HS-27A (cell line): Measurements from ENCODE around the gene RBM4B.

Source experiments
- DNase-seq: peaks from one replicate; pipeline ENCODE4 v3.0.0-alpha.2; 2012; ENCODE audit warnings: low read depth, missing footprints

The RBM4B gene

GRCh38 chr11:66686801-66687750, 9.4 kb upstream of the RBM4B start:
- DNase-seq: no peak

DNA sequence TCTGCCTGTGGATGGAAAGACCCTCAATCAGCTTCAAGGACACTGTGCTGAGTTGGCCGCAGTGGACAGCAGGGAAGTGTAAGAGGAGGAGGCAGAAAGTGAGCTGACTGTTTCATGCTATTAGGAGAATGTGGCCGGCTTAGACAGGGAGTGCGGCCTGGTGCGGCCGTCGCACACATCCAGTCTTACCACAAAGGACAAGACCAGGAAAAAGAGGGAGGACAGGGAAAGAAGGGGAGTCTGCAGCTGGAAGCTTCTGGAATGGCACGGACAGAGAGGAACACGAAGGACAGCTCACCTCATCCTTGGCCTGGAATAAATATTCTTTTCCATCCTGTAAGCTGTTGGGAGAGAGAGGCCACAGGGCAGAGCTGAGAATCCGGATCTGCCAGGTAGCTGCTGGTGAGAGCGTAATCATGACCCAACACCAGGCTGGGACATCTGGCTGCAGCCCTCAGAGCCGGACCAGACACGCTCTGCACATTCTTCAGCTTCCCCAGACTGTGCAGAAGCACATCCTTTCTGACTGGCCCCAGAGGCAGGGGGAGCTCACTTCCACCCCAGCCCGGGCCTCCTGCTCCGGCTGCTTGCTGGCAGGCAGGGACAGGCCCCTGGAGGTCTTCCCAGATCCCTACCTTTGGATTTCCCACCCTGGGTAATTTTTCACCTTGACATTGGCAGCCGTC, 8.6 kb upstream of the RBM4B start:
- DNase-seq: no peak

DNA sequence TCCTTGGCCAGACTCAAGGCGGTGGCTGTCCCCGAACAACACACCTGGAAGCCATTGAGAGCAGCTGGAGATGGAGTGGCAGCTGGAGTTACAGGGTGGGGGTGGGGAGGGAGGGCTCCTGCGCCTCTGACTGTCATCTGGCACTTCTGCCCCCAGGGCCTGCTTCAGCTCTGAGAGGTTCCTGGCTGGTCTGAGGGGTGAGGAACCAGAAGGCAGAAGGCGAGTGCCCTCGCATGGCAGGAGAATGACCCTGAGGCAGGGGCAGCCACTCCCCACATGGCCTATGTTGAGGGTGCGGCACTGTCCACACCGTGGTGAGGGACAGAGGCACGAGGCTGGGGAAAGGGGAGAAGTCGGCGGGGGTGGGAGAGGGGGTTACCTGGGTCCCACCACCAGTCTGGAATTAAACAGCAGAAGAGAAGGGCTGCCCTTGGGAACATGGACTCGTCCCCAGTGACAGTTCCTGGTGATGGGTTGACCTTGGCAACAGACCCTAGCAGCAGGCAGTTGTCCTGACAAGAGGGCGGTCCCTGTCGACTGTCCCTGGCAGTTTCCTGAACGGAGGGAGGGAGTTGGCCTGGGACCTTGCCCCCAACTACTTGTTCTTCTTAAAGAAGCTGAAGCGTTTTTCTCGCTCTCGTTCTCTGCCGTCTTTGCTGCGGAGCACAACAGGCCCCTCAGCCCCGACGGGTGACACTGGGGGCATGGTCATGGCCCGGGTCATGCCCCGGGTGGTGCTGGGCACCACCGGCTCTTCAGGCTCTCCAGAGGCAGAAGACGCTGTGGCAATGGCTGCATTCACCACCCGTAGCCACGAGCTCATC, 7.8 kb upstream of the RBM4B start:
- DNase-seq: no peak

DNA sequence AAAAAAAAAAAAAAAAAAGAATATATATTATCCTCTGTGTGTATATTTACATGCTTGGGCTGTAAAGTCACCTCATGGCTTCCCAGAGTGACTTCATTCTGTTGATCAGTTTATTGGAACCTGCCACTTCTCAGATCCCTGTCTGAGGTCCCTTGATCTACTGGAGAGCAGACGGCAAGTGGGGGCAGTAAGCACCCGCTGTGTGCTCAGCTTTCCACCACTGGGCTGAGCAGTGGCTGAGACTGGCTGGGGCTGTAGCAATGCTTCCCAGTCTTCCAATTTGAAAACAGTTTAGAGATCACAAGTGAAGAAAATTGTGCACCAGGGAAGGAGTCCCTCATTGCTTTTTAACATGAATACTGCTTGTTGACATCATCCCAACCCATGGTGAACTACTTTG, 6.9 kb upstream of the RBM4B start:
- DNase-seq: no peak

- DNase-seq: no peak
Observed at GRCh38 chr11:66683877-66684276, 6.2 kb upstream of the RBM4B start.

GRCh38 chr11:66680966-66681645, 3.4 kb upstream of the RBM4B start:
- no peak for DNase-seq

GRCh38 chr11:66676931-66677598, 622 bp downstream of the RBM4B start:
- no peak for DNase-seq

GRCh38 chr11:66676282-66676919, 1.3 kb downstream of the RBM4B start:
- DNase-seq: no peak

DNA sequence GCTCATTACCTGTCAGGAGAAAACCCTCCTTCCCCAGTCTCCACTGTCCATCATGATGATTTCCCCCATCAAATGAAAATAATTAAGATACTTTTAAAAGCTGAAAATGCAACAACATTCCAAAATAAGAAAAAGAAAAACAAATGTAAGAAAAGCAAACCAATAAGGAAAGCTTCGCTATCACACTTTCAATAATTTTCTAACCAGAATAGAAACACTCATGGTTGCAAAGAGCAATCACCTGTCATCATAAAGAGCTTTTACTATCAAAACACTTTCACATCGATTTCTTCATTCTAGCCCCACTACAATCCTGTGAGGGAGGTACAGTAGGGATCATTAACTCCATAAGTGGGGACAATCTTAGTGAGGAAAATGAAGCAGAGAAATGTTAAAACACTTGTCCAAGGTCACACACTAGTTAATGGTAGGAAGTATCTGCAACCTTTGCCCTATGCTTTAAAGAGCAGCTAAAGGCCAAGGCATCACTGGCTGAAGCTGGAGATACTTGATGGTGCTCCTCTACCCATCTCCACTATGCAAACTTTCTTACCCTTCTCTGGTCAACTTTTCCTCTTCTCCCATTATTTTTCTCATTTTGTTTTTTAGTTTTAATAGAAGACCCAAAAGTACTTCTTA, 2.6 kb downstream of the RBM4B start:
- DNase-seq: no peak

GRCh38 chr11:66670816-66671215, 6.9 kb downstream of the RBM4B start:
- no peak for DNase-seq

- no peak for DNase-seq
Observed at GRCh38 chr11:66665369-66665768, 12.3 kb downstream of the RBM4B start.

GRCh38 chr11:66663741-66664296, 13.9 kb downstream of the RBM4B start:
- no peak for DNase-seq

DNA sequence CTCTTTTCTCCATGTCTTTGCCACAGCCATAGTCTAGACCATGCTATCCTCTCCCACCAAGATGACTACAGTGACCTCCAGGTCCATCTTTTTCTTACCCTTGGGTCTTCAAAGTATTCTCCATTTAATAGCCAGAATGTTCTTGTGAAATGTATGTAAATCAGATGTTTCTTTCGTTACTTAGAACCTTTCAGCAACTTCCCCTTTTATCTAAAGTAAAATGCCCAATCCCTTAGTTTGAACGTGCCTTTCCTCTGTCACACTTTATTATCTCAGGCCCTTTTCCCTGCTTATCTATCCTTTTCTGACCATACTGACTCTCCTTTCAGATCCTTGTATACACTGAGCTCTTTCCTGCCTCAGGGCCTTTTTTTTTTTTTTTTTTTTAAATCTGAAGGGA, 17.9 kb downstream of the RBM4B start:
- DNase-seq: no peak

DNA sequence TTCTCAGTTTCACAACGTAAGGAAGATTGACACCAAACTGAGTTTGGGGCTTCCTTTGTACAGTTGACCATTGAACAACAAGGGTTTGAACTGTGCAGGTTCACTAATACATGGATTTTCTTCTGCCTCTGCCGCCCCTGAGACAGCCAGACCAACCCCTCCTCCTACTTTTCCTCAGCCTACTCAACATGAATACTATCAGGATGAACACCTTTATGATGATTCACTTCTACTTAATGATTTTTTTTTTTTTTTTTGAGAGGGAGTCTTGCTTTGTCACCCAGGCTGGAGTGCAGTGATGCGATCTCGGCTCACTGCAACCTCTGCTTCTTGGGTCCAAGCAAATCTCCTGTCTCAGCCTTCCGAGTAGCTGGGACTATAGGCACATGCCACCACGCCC, 24.6 kb downstream of the RBM4B start:
- DNase-seq: no peak

DNA sequence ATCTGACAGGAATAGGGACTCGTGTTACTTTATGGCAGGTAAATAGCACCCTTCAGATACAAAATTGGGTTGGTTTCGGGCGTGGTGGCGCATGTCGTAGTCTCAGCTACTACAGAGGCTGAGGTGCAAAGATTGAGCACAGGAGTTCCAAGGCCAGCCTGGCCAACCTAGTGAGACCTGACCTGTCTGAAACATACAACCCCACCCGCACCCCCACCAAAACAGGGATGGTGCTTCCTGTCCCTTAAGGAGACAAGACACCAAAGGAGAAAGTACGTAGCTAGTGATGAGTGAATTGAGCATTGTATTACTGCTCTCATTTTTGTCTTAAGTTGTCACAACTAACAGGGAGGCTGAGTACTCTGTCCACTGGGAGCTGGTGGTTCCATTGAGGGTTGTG, 25.0 kb downstream of the RBM4B start:
- no peak for DNase-seq

GRCh38 chr11:66651016-66651415, 26.7 kb downstream of the RBM4B start:
- DNase-seq: no peak

DNA sequence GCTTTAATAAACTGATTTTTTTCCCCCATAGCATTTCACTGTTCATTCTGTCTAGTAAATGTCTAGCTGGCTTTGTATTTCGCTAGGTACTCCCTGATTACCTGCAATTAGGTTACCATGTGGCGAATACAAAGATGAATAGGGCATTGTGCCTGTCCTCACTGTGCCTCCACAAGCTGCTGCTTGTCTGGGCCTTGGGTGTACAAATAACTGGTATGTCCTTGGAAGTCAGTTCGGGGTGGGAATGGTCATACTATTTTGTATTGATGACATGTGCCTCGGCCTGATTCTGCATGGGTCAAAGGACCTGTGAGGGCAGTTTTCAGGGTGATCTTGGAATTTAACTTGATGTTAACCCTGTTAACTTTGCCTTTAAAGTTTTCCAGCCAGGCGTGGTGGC, 27.8 kb downstream of the RBM4B start:
- DNase-seq: no peak

DNA sequence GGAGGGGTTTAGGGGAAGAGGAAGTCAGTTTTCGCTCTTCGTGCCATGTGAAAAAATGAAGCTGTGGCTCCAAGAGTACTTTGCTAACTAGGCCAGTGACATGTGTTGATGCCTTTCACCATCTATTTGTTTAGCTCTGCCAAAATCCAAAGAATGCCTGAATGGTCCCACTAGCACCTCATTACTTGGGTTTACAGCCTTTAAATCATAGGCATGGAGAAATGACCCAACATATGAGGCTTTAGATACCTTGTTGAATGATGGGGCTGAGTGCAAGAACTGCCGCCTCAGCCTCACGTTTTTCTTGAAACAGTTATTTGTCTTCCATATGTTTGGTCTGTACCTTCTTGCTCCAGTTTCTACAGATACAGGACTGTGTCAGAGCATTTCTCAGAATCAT, 30.9 kb downstream of the RBM4B start:
- DNase-seq: no peak

- no peak for DNase-seq
Observed at GRCh38 chr11:66643745-66644437, 33.8 kb downstream of the RBM4B start.
